ENCODE data around the gene POT1. TPM values are rescaled to one million over a fixed set of nuclear protein-coding genes. Genes with fewer than 3 reads are reported as not detected.
"Not testable (repeated sequence)": the region's sequence is repeated elsewhere in the genome, so short reads cannot be mapped to it uniquely, and the experiment has no call there.

The POT1 gene
- total RNA-seq, 1 experiment from 2014 or later: 20.2 TPM

DNA sequence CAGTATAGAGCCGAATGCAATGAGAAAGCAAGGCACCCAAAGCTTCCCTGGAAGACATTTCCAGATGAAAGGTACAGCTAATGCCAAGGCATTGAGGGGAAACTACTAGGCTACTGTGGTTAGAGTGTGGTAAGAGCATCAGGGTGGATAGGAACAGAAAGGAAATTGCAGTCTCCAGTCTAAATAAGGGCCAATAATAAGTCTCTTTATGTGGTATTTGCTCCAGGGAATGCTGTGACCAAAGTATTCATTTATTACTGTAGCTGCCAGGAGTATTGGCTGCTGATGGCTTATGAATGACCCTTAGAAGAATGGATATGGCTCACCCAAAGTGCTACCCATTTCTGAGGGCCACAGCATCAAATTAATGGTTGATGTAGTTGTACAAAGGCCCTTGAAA is 30.1 kb upstream of the POT1 start:
- peaks cover 38% of the 10 kb centered on the region for H3K9me3 Mint-ChIP-seq
- H3K27me3 Mint-ChIP-seq (ENCODE audit: low read depth): no peaks in the 10 kb centered on the region
- peaks cover 14% of the 10 kb centered on the region for H3K4me1 Mint-ChIP-seq
- peaks cover 29% of the 10 kb centered on the region for H3K36me3 Mint-ChIP-seq
- no peak overlapping the region for H3K27ac Mint-ChIP-seq
- no peak overlapping the region for H3K4me3 Mint-ChIP-seq
- ChIA-PET CTCF (no interaction called here), POLR2A (no interaction called here)
- DNase-seq (ENCODE audit: low spot score): no peak
- TF ChIP-seq NFATC4 (CRISPR knock-in tag; IDR thresholded peaks at IDR 0.05) (no peak), MLX (CRISPR knock-in tag; IDR thresholded peaks at IDR 0.05) (no peak), ARID4B (CRISPR knock-in tag; IDR thresholded peaks at IDR 0.05; ENCODE audit: borderline replicate concordance) (no peak)
- TF ChIP-seq, protein P1, sequence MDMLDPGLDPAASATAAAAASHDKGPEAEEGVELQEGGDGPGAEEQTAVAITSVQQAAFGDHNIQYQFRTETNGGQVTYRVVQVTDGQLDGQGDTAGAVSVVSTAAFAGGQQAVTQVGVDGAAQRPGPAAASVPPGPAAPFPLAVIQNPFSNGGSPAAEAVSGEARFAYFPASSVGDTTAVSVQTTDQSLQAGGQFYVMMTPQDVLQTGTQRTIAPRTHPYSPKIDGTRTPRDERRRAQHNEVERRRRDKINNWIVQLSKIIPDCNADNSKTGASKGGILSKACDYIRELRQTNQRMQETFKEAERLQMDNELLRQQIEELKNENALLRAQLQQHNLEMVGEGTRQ (CRISPR knock-in tag; IDR thresholded peaks at IDR 0.05): no peak
- no peak for ATAC-seq

- Mint-ChIP-seq H3K9me3 (peaks cover 38% of the 10 kb centered on the region), H3K36me3 (peaks cover 29% of the 10 kb centered on the region), H3K4me1 (peaks cover 10% of the 10 kb centered on the region)
- H3K27ac Mint-ChIP-seq; DNase-seq (ENCODE audit: low spot score); H3K4me3 Mint-ChIP-seq; POLR2A ChIA-PET; ATAC-seq; CTCF ChIA-PET; H3K27me3 Mint-ChIP-seq (ENCODE audit: low read depth): not testable (repeated sequence)
These were observed 28.3 kb upstream of the POT1 start for GRCh38 chr7:124957952-124958351.

GRCh38 chr7:124956160-124956559 is 26.5 kb upstream of the POT1 start:
- DNase-seq (ENCODE audit: low spot score) (no peak), ATAC-seq (no peak)
- Mint-ChIP-seq H3K9me3 (peaks cover 38% of the 10 kb centered on the region), H3K36me3 (peaks cover 29% of the 10 kb centered on the region), H3K27me3 (ENCODE audit: low read depth) (no peaks in the 10 kb centered on the region), H3K27ac (no peak overlapping the region), H3K4me1 (peaks cover 10% of the 10 kb centered on the region), H3K4me3 (no peak overlapping the region)
- no peak for TF ChIP-seq AFF4 (CRISPR knock-in tag; IDR thresholded peaks at IDR 0.05; ENCODE audit: borderline replicate concordance)
- TF ChIP-seq GABPB1 (CRISPR knock-in tag; IDR thresholded peaks at IDR 0.05): no peak
- TF ChIP-seq CREM (CRISPR knock-in tag; IDR thresholded peaks at IDR 0.05): no peak
- TF ChIP-seq IRF2 (CRISPR knock-in tag; IDR thresholded peaks at IDR 0.05; ENCODE audit: borderline replicate concordance, low read depth): no peak
- TF ChIP-seq ERG (CRISPR knock-in tag; IDR thresholded peaks at IDR 0.05): no peak
- TF ChIP-seq ESRRA (CRISPR knock-in tag; IDR thresholded peaks at IDR 0.05; ENCODE audit: borderline replicate concordance): no peak
- TF ChIP-seq, protein P2, sequence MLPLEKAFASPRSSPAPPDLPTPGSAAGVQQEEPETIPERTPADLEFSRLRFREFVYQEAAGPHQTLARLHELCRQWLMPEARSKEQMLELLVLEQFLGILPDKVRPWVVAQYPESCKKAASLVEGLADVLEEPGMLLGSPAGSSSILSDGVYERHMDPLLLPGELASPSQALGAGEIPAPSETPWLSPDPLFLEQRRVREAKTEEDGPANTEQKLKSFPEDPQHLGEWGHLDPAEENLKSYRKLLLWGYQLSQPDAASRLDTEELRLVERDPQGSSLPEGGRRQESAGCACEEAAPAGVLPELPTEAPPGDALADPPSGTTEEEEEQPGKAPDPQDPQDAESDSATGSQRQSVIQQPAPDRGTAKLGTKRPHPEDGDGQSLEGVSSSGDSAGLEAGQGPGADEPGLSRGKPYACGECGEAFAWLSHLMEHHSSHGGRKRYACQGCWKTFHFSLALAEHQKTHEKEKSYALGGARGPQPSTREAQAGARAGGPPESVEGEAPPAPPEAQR (CRISPR knock-in tag; IDR thresholded peaks at IDR 0.05): no peak
- TF ChIP-seq OVOL2 (CRISPR knock-in tag; IDR thresholded peaks at IDR 0.05; ENCODE audit: borderline replicate concordance): no peak
- no peak for TF ChIP-seq MYBL2 (CRISPR knock-in tag; IDR thresholded peaks at IDR 0.05)
- no peak for TF ChIP-seq IRF1 (CRISPR knock-in tag; IDR thresholded peaks at IDR 0.05)
- TF ChIP-seq CREB1 (CRISPR knock-in tag; IDR thresholded peaks at IDR 0.05): no peak
- no peak for TF ChIP-seq RORB (CRISPR knock-in tag; IDR thresholded peaks at IDR 0.05)
- TF ChIP-seq ZNF423 (CRISPR knock-in tag; IDR thresholded peaks at IDR 0.05): no peak
- TF ChIP-seq EMX1 (CRISPR knock-in tag; IDR thresholded peaks at IDR 0.05): no peak
- POLR2A ChIA-PET: no interaction called here
- CTCF ChIA-PET: no interaction called here

Measured in WTC11 (cell line).